Breast epithelium (tissue), 4 donors: ENCODE measurements around the gene ENOX1. TPM values are rescaled to one million over a fixed set of nuclear protein-coding genes. Genes with fewer than 3 reads are reported as not detected.

Experiments used
- DNase-seq, 2 donors: peaks; one replicate each; pipeline ENCODE4 v3.0.0-alpha.2; 2019; ENCODE audit warnings: low spot score in 2 of 2
- H3K27ac ChIP-seq, 2 donors: fragments of 200-600 bp; sonication (generic) in 1 of 2; one replicate each; pipeline ENCODE4 v1.5.1; 2016 to 2019; ENCODE audit warnings: mild to moderate bottlenecking in 1 of 2
- H3K27me3 ChIP-seq, 2 donors: fragments of 200-600 bp; sonication (generic) in 1 of 2; one replicate each; pipeline versions ENCODE4 v1.5.1 to v1.6.0; 2017 to 2019; ENCODE audit warnings: control low read depth in 1 of 2, mild to moderate bottlenecking in 1 of 2
- H3K36me3 ChIP-seq: fragments of 200-600 bp; one replicate; pipeline ENCODE4 v1.5.1; 2019
- H3K4me1 ChIP-seq, 2 donors: fragments of 200-600 bp; sonication (generic); one replicate each; pipeline ENCODE4 v1.5.1; 2016 to 2019; ENCODE audit warnings: control low read depth in 1 of 2
- H3K4me3 ChIP-seq, 3 donors: fragments of 200-600 bp; sonication (generic); 1 replicate in 2 of 3; 2 replicates in 1 of 3; pipeline ENCODE4 v1.5.1; 2016 to 2019; ENCODE audit warnings: mild to moderate bottlenecking in 3 of 3, moderate library complexity in 2 of 3
- H3K9me3 ChIP-seq, 2 donors: fragments of 200-600 bp; sonication (generic) in 1 of 2; one replicate each; pipeline ENCODE4 v1.5.1; 2016 to 2019; ENCODE audit warnings: control low read depth in 1 of 2
- CTCF ChIP-seq, 3 donors: fragments of 450-650 bp; IDR thresholded peaks; one replicate each; pipeline ENCODE4 v1.5.1; 2016 to 2017; ENCODE audit warnings: antibody characterized with exemption in 3 of 3, mild to moderate bottlenecking in 3 of 3, moderate library complexity in 3 of 3
- POLR2A ChIP-seq: fragments of 450-650 bp; IDR thresholded peaks from one replicate; pipeline ENCODE4 v1.6.1; 2016; ENCODE audit warnings: antibody characterized with exemption, mild to moderate bottlenecking, moderate library complexity
- POLR2AphosphoS5 ChIP-seq, 3 donors: sonication (generic); formaldehyde crosslinking; IDR thresholded peaks; one replicate each; pipeline ENCODE4 v1.6.1; 2017; ENCODE audit warnings: antibody characterized with exemption in 3 of 3
- intact Hi-C: fragments of 100-400 bp; cut with DNase I; formaldehyde crosslinking; loops from one replicate; pipeline ENCODE4 v1.15.1; 2023; ENCODE audit warnings: low total_unique reads
- total RNA-seq, 3 donors: library from RNA; depleted of rRNA; stranded (reverse); fragments of >200 nt; gene quantifications; one replicate each; pipeline ENCODE4 v1.1.0, GENCODE V29; 2016

Gene ENOX1
- total RNA-seq, 3 donors from 2014 or later: 1.9 to 2.3 (median 2.0) TPM

GRCh38 chr13:43375797-43376465, 410.8 kb downstream of the ENOX1 start:
- no peaks in the 10 kb centered on the region for H3K36me3 ChIP-seq
- H3K27me3 ChIP-seq: no peaks in the 10 kb centered on the region
- peaks cover 0 to 6% of the 10 kb centered on the region in 2 donors for H3K9me3 ChIP-seq
- no peak for TF ChIP-seq POLR2A
- no peak for TF ChIP-seq POLR2AphosphoS5 (IDR thresholded peaks at IDR 0.05)
- no peak for TF ChIP-seq CTCF (IDR thresholded peaks at IDR 0.05)
- intact Hi-C loops: no loop called here
- H3K4me1 ChIP-seq: no peaks in the 10 kb centered on the region
- H3K27ac ChIP-seq: no peak overlapping the region
- no peak for DNase-seq
- H3K4me3 ChIP-seq: no peak overlapping the region

- no peaks in the 10 kb centered on the region for H3K4me1 ChIP-seq
- TF ChIP-seq POLR2AphosphoS5 (IDR thresholded peaks at IDR 0.05) (no peak), POLR2A (no peak), CTCF (IDR thresholded peaks at IDR 0.05) (no peak)
- H3K9me3 ChIP-seq: peaks cover 0 to 5% of the 10 kb centered on the region in 2 donors
- no peaks in the 10 kb centered on the region for H3K27me3 ChIP-seq
- intact Hi-C loops: no loop called here
- H3K4me3 ChIP-seq: no peak overlapping the region
- no peaks in the 10 kb centered on the region for H3K36me3 ChIP-seq
- no peak overlapping the region for H3K27ac ChIP-seq
- no peak for DNase-seq
Measured at GRCh38 chr13:43374621-43375020, 412.2 kb downstream of the ENOX1 start.

- no peak for TF ChIP-seq POLR2A
- TF ChIP-seq POLR2AphosphoS5 (IDR thresholded peaks at IDR 0.05): no peak
- no peak for TF ChIP-seq CTCF (IDR thresholded peaks at IDR 0.05)
- Histone ChIP-seq H3K27me3 (no peaks in the 10 kb centered on the region), H3K9me3 (no peaks in the 10 kb centered on the region), H3K4me1 (no peaks in the 10 kb centered on the region), H3K27ac (no peak overlapping the region), H3K36me3 (no peaks in the 10 kb centered on the region), H3K4me3 (no peak overlapping the region)
- intact Hi-C loops: no loop called here
- DNase-seq: no peak
Measured at GRCh38 chr13:43373400-43373799, 413.4 kb downstream of the ENOX1 start.

GRCh38 chr13:43370842-43371241, 415.9 kb downstream of the ENOX1 start:
- no peaks in the 10 kb centered on the region for H3K4me1 ChIP-seq
- no peak for DNase-seq
- H3K27ac ChIP-seq: no peak overlapping the region
- TF ChIP-seq POLR2A: no peak
- TF ChIP-seq CTCF (IDR thresholded peaks at IDR 0.05): no peak
- intact Hi-C loops: no loop called here
- no peaks in the 10 kb centered on the region for H3K9me3 ChIP-seq
- H3K27me3 ChIP-seq: no peaks in the 10 kb centered on the region
- H3K4me3 ChIP-seq: no peak overlapping the region
- H3K36me3 ChIP-seq: no peaks in the 10 kb centered on the region

- Histone ChIP-seq H3K9me3 (no peaks in the 10 kb centered on the region), H3K36me3 (no peaks in the 10 kb centered on the region), H3K4me1 (no peaks in the 10 kb centered on the region), H3K27ac (no peak overlapping the region), H3K4me3 (no peak overlapping the region), H3K27me3 (no peaks in the 10 kb centered on the region)
- TF ChIP-seq CTCF (IDR thresholded peaks at IDR 0.05): no peak
- TF ChIP-seq POLR2AphosphoS5 (IDR thresholded peaks at IDR 0.05): no peak
- no peak for TF ChIP-seq POLR2A
- intact Hi-C loops: no loop called here
- DNase-seq: no peak
Measured at GRCh38 chr13:43369319-43369718, 417.5 kb downstream of the ENOX1 start.
